Measurements from ENCODE around the gene HIGD2A. TPM values are rescaled to one million over a fixed set of nuclear protein-coding genes. Genes with fewer than 3 reads are reported as not detected.
A peak's percentile ranks its signal among the peaks of the same experiment; 100 is the strongest.

Gene HIGD2A
- total and polyA plus RNA-seq, 9 of the 15 experiments (the other 6 are each of a cell fraction or from before 2014, with no cell fraction given): 94.7 to 264 (median 163) TPM

- H3K27ac ChIP-seq (ENCODE audit: extremely low read depth, low read depth, low read length): no peak overlapping the region
- no peak overlapping the region; a peak in 1 of 4 replicates for H3K9ac ChIP-seq (ENCODE audit: insufficient read depth in 1 of 2, low read depth in 2 of 2, low read length in 2 of 2)
- ChIA-PET POLR2A (interaction anchor here (0.5 to 1.4 kb wide), 2 partner anchors 14 to 27 kb away, joined by 3 to 5 read pairs; no protein-coding TSS in a partner anchor), CTCF (ENCODE audit: low intra/inter-chr PET ratio) (no interaction called here)
- ATAC-seq: peak; percentile 40; the same call in 1 of the 3 replicates
- H3K4me3 ChIP-seq: no peak overlapping the region
- BruUV-seq (replicated peaks): no TSS peak
- peaks cover 82% of the 10 kb centered on the region for H3K36me3 ChIP-seq (ENCODE audit: control insufficient read depth, insufficient read depth, low read length)
- H3K4me1 ChIP-seq (replicated peaks in 1 of 2; ENCODE audit: control insufficient read depth in 2 of 2, insufficient read depth in 2 of 2, low read length in 2 of 2): peaks cover 4% of the 10 kb centered on the region in 2 experiments; a peak in 2 of 5 replicates
- H2AFZ ChIP-seq (ENCODE audit: low read depth, low read length): no peak overlapping the region
- intact Hi-C loops (cut with micrococcal nuclease) (no loop called here), in situ Hi-C loops (cut with MboI) (no loop called here)
- peak in 2 of 4 experiments; percentile 31 to 34 for DNase-seq (ENCODE audit: extremely low read depth in 1 of 4, low spot score in 3 of 4)
- H3K9me3 ChIP-seq (replicated peaks; ENCODE audit: control insufficient read depth, insufficient read depth, low read depth, low read length): no peaks in the 10 kb centered on the region
- H3K9me1 ChIP-seq (ENCODE audit: control insufficient read depth, insufficient read depth, low read length): no peaks in the 10 kb centered on the region
- H3K27me3 ChIP-seq (ENCODE audit: control insufficient read depth in 2 of 2, insufficient read depth in 2 of 2, low read length in 2 of 2): no peaks in the 10 kb centered on the region
- H4K20me1 ChIP-seq (replicated peaks; ENCODE audit: control insufficient read depth, insufficient read depth, low read length): peaks cover 1% of the 10 kb centered on the region; the same call in 1 of the 2 replicates
- TF ChIP-seq ZNF384 (IDR thresholded peaks at IDR 0.05; ENCODE audit: low read depth, low read length) (no peak), ZBTB33 (CRISPR knock-in tag; IDR thresholded peaks at IDR 0.05) (0 out of 2 replicates have a peak, but pooled peaks have one; percentile 28)
- WGBS (ENCODE audit: insufficient coverage, low coverage, missing lambda C conversion rate): 98% methylated on average over 16 of the region's 16 CpGs
- H3K4me2 ChIP-seq (ENCODE audit: insufficient read depth, low read length): no peak overlapping the region
- peaks cover 52% of the 10 kb centered on the region for H3K79me2 ChIP-seq (ENCODE audit: control insufficient read depth, insufficient read depth, low read length)
- no peak for FAIRE-seq
Observed at GRCh38 chr5:176355400-176356178, 33.0 kb upstream of the HIGD2A start.
